Calu3 (cell line): ENCODE results near the gene TXNDC12. TPM values are rescaled to one million over a fixed set of nuclear protein-coding genes. Genes with fewer than 3 reads are reported as not detected.
A peak's percentile ranks its signal among the peaks of the same experiment; 100 is the strongest.
"Not testable (repeated sequence)": the region's sequence is repeated elsewhere in the genome, so short reads cannot be mapped to it uniquely, and the experiment has no call there.

Source experiments
- BruUV-seq: library from RNA; stranded (reverse); fragments of 400-500 nt; replicated peaks from 2 replicates; lab custom pipeline; 2021; lab: Mats Ljungman, UMichigan
- CTCF ChIA-PET: fragments of 300-600 bp; sonication (Branson Sonifier 250); formaldehyde crosslinking; loops from one replicate; lab custom pipeline; 2022; ENCODE audit warnings: antibody characterized with exemption; lab: Charles Lee
- DNase-seq: peaks from one replicate; pipeline ENCODE4 v3.0.0; 2022
- H3K27ac Mint-ChIP-seq: one replicate; pipeline ENCODE4 v1.8.0; 2022; ENCODE audit warnings: mixed read lengths; ENCODE audit not compliant: unreplicated experiment
- H3K27me3 Mint-ChIP-seq: one replicate; pipeline ENCODE4 v1.8.0; 2022; ENCODE audit warnings: mixed read lengths; ENCODE audit not compliant: unreplicated experiment
- H3K36me3 Mint-ChIP-seq: one replicate; pipeline ENCODE4 v1.8.0; 2022; ENCODE audit warnings: mild to moderate bottlenecking, moderate library complexity, mixed read lengths; ENCODE audit not compliant: insufficient read depth, unreplicated experiment
- H3K4me1 Mint-ChIP-seq: one replicate; pipeline ENCODE4 v1.8.0; 2022; ENCODE audit warnings: mild to moderate bottlenecking, low read depth, mixed read lengths; ENCODE audit not compliant: unreplicated experiment
- H3K4me3 Mint-ChIP-seq: one replicate; pipeline ENCODE4 v1.8.0; 2022; ENCODE audit warnings: mild to moderate bottlenecking, low read depth, moderate library complexity, mixed read lengths; ENCODE audit not compliant: unreplicated experiment
- H3K9me3 Mint-ChIP-seq: one replicate; pipeline ENCODE4 v1.8.0; 2022; ENCODE audit warnings: low read depth, mixed read lengths; ENCODE audit not compliant: unreplicated experiment
- intact Hi-C: fragments of 100-400 bp; cut with micrococcal nuclease; formaldehyde crosslinking; loops from one replicate; pipeline ENCODE4 v1.10.0; 2022; ENCODE audit not compliant: unreplicated experiment
- total RNA-seq: library from RNA; stranded (reverse); gene quantifications from 2 replicates; pipeline ENCODE4 v1.2.3, GENCODE V29; 2022
- TF ChIP-seq, protein P1 (sequence below): fragments of 200-600 bp; IDR thresholded peaks from one replicate; pipeline ENCODE4 v1.8.0; 2022; ENCODE audit warnings: antibody characterized with exemption; ENCODE audit not compliant: unreplicated experiment

The TXNDC12 gene
- total RNA-seq, 1 experiment from 2014 or later = 68.9 TPM

DNA sequence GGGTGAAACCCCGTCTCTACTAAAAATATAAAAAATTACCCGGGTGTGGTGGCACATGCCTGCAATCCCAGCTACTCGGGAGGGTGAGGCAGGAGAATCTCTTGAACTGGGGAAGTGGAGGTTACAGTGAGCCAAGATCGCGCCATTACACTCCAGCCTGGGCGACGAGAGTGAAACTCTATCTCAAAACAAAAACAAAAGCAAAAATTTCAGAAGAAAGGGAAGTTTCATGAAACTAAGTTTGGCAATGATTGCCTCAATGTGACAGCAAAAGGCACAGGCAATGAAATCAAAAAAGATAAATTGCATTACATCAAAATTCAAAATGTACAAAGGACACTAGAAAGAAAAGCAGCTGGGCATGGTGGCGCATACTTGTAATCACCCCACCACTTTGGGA lies 41.2 kb upstream of the TXNDC12 start:
- BruUV-seq = no TSS peak
- CTCF ChIA-PET = interaction anchor here (0.7 kb wide), 1 partner anchor 20 kb away, joined by 8 read pairs; no protein-coding TSS in a partner anchor
- Mint-ChIP-seq H3K27ac (no peak overlapping the region), H3K9me3 (no peaks in the 10 kb centered on the region), H3K36me3 (peaks cover 26% of the 10 kb centered on the region), H3K4me3 (no peak overlapping the region), H3K27me3 (no peaks in the 10 kb centered on the region), H3K4me1 (peaks cover 8% of the 10 kb centered on the region)
- TF ChIP-seq, protein P1, sequence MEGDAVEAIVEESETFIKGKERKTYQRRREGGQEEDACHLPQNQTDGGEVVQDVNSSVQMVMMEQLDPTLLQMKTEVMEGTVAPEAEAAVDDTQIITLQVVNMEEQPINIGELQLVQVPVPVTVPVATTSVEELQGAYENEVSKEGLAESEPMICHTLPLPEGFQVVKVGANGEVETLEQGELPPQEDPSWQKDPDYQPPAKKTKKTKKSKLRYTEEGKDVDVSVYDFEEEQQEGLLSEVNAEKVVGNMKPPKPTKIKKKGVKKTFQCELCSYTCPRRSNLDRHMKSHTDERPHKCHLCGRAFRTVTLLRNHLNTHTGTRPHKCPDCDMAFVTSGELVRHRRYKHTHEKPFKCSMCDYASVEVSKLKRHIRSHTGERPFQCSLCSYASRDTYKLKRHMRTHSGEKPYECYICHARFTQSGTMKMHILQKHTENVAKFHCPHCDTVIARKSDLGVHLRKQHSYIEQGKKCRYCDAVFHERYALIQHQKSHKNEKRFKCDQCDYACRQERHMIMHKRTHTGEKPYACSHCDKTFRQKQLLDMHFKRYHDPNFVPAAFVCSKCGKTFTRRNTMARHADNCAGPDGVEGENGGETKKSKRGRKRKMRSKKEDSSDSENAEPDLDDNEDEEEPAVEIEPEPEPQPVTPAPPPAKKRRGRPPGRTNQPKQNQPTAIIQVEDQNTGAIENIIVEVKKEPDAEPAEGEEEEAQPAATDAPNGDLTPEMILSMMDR = no peak
- no peak for DNase-seq
- intact Hi-C loops = no loop called here

DNA sequence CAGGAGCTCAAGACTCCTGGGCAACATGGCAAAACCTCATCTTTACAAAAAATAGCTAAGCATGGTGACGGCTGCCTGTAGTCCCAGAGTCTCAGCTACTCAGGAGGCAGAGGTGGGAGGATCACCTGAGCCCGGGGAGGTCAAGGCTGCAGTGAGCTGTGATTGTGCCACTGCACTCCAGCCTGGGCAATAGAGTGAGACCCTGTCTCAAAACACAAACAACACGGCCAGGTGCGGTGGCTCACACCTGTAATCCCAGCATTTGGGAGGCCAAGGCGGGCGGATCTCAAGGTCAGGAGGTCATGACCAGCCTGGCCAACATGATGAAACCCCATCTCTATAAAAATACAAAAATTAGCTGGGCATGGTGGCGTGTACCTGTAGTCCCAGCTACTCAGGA lies 39.3 kb upstream of the TXNDC12 start:
- BruUV-seq, H3K4me1 Mint-ChIP-seq, H3K9me3 Mint-ChIP-seq, intact Hi-C loops, H3K4me3 Mint-ChIP-seq, DNase-seq, H3K27ac Mint-ChIP-seq, H3K27me3 Mint-ChIP-seq: not testable (repeated sequence)
- CTCF ChIA-PET = interaction anchor here (0.6 kb wide), 1 partner anchor 14 kb away, joined by 5 read pairs; no protein-coding TSS in a partner anchor
- H3K36me3 Mint-ChIP-seq = peaks cover 33% of the 10 kb centered on the region

DNA sequence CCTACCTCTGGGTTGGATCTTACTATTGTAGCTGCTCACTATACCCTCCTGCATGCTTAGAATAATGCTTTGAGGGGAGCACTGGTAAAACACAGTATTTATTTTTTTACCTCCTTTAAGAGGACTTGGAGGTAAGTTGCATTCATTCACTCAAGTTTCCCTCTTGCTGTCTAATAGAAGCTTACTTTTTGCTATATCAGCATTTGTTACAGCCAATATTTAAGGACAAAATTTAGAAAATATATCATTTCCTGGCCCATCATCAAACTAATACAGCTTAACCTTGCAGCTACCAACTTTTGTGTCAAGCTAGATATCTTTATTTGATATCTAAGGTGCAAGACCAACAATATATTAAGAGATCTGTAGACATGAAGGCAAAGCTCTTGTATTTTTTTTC lies 32.9 kb upstream of the TXNDC12 start:
- not testable (repeated sequence) for H3K4me3 Mint-ChIP-seq, H3K27ac Mint-ChIP-seq

DNA sequence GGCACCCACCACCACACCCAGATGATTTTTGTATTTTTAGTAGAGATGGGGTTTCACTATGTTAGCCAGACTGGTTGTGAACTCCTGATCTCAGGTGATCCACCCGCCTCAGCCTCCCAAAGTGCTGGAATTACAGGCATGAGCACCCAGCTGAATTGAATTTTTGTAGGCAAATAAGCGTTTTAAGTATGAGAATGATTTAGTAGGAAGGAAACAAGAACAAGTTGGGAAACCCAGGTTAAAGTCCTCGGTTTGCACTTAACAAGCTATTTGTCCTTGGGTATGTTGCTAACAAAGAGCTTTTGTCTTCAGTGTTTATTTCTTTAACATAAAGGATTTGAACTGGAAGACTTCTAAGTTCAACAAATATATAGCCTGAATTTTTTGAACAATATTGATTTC lies 25.0 kb upstream of the TXNDC12 start:
- peak; percentile 21 for DNase-seq
- H3K36me3 Mint-ChIP-seq = peaks cover 57% of the 10 kb centered on the region

More for the DNA sequence above, 32.9 kb upstream of the TXNDC12 start:
- H3K27me3 Mint-ChIP-seq, CTCF ChIA-PET, BruUV-seq, DNase-seq, H3K9me3 Mint-ChIP-seq, H3K4me1 Mint-ChIP-seq, intact Hi-C loops: not testable (repeated sequence)
- peaks cover 50% of the 10 kb centered on the region for H3K36me3 Mint-ChIP-seq

DNA sequence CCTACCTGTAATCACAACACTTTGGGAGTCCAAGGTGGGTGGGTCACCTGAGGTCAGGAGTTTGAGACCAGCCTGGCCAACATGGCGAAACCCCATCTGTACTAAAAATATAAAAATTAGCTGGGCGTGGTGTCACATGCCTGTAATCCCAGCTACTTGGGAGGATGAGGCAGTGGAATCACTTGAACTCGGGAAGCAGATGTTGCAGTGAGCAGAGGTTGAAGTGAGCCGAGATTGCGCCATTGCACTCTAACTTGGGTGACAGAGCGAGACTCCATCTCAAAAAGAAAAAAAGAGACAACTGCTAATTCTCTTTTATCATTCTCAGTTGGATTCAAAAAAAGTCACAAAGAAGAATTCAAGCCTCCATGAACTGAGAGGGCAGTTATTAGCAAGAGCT lies 22.3 kb upstream of the TXNDC12 start:
- H3K36me3 Mint-ChIP-seq = peaks cover 63% of the 10 kb centered on the region

More for the DNA sequence above, 25.0 kb upstream of the TXNDC12 start:
- no peak overlapping the region for H3K4me3 Mint-ChIP-seq
- CTCF ChIA-PET = interaction anchor here (0.5 to 1.0 kb wide), 6 partner anchors 11 to 715 kb away, joined by 3 to 7 read pairs (median 4); partner anchors contain the start of gene BTF3L4
- H3K27ac Mint-ChIP-seq = no peak overlapping the region
- TF ChIP-seq, protein P1 = no peak
- H3K9me3 Mint-ChIP-seq = no peaks in the 10 kb centered on the region
- H3K27me3 Mint-ChIP-seq = no peaks in the 10 kb centered on the region
- BruUV-seq = no TSS peak
- intact Hi-C loops = no loop called here
- H3K4me1 Mint-ChIP-seq = peaks cover 18% of the 10 kb centered on the region

DNA sequence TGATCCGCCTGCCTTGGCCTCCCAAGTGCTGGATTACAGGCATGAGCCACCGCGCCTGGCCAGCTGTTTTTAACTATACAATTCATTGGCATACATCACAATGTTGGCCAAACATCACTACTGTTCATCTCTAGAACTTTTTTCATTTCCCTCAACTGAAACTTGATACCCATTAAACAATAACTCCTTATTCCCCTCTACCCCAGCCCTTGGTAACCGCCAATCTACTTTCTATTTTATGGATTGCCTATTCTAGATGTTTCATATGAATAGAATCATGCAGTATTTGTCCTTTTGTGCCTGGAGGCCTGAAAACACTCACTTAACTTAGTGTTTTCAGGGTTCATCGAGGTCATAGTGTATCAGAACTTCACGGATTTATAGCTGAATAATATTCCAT lies 17.3 kb upstream of the TXNDC12 start:
- Mint-ChIP-seq H3K9me3 (no peaks in the 10 kb centered on the region), H3K27ac (no peak overlapping the region), H3K36me3 (peaks cover 43% of the 10 kb centered on the region), H3K4me1 (peaks cover 7% of the 10 kb centered on the region), H3K4me3 (no peak overlapping the region), H3K27me3 (no peaks in the 10 kb centered on the region)
- CTCF ChIA-PET = interaction anchor here (0.7 kb wide), 1 partner anchor 217 kb away, joined by 4 read pairs; no protein-coding TSS in a partner anchor
- TF ChIP-seq, protein P1 = no peak
- intact Hi-C loops = no loop called here
- no TSS peak for BruUV-seq
- no peak for DNase-seq

More for the DNA sequence above, 22.3 kb upstream of the TXNDC12 start:
- DNase-seq, intact Hi-C loops, H3K27ac Mint-ChIP-seq, H3K9me3 Mint-ChIP-seq, H3K27me3 Mint-ChIP-seq, CTCF ChIA-PET, H3K4me3 Mint-ChIP-seq, BruUV-seq: not testable (repeated sequence)
- H3K4me1 Mint-ChIP-seq = peaks cover 18% of the 10 kb centered on the region
